Loucy (cell line): ENCODE measurements around the gene MBP.

ENCODE experiments used
- H2AFZ ChIP-seq: fragments of 200-600 bp; sonication (generic); 2 replicates; pipeline ENCODE4 v1.6.0; 2016; ENCODE audit warnings: antibody characterized with exemption, mild to moderate bottlenecking, low read length, moderate library complexity
- H3F3A ChIP-seq: fragments of 200-600 bp; 2 replicates; pipeline ENCODE4 v1.6.0; 2016; ENCODE audit warnings: antibody characterized with exemption, low read depth, mild to moderate bottlenecking
- H3K27me3 ChIP-seq: fragments of 200-600 bp; sonication (generic); 2 replicates; pipeline ENCODE4 v1.6.1; 2014; ENCODE audit warnings: low read length, mild to moderate bottlenecking; ENCODE audit not compliant: insufficient read depth, poor library complexity, severe bottlenecking
- H3K36me3 ChIP-seq: fragments of 200-600 bp; sonication (generic); 2 replicates; pipeline ENCODE4 v1.6.1; 2016; ENCODE audit warnings: low read length; ENCODE audit not compliant: insufficient read depth
- H3K4me1 ChIP-seq: fragments of 200-600 bp; sonication (generic); 2 replicates; pipeline ENCODE4 v1.5.1; 2014; ENCODE audit warnings: low read length, mild to moderate bottlenecking; ENCODE audit not compliant: insufficient read depth, poor library complexity, severe bottlenecking
- H3K4me2 ChIP-seq: fragments of 200-600 bp; sonication (generic); 2 replicates; pipeline ENCODE4 v1.6.0; 2014; ENCODE audit warnings: antibody characterized with exemption, low read length, low read depth, mild to moderate bottlenecking; ENCODE audit not compliant: poor library complexity, severe bottlenecking
- H3K4me3 ChIP-seq: fragments of 200-600 bp; sonication (generic); 2 replicates; pipeline ENCODE4 v1.5.1; 2014; ENCODE audit warnings: low read length, mild to moderate bottlenecking, mixed read lengths; ENCODE audit not compliant: poor library complexity, severe bottlenecking
- H3K79me2 ChIP-seq: fragments of 200-600 bp; sonication (generic); 2 replicates; pipeline ENCODE4 v1.6.1; 2014; ENCODE audit warnings: low read length; ENCODE audit not compliant: insufficient read depth
- H3K9ac ChIP-seq: fragments of 200-600 bp; sonication (generic); 2 replicates; pipeline ENCODE4 v1.6.0; 2014; ENCODE audit warnings: mild to moderate bottlenecking, low read depth, low read length, moderate library complexity; ENCODE audit not compliant: poor library complexity, severe bottlenecking
- H3K9me2 ChIP-seq: fragments of 200-600 bp; sonication (generic); replicated peaks from 2 replicates; pipeline ENCODE4 v1.6.1; 2016; ENCODE audit warnings: low read depth, low read length, mixed read lengths
- H3K9me3 ChIP-seq: fragments of 200-600 bp; sonication (generic); 2 replicates; pipeline ENCODE4 v1.6.1; 2014; ENCODE audit warnings: mild to moderate bottlenecking, antibody characterized with exemption, low read length, low read depth; ENCODE audit not compliant: insufficient read depth
- H4K20me1 ChIP-seq: fragments of 200-600 bp; sonication (generic); 2 replicates; pipeline ENCODE4 v1.6.0; 2014; ENCODE audit warnings: antibody characterized with exemption, low read length, mild to moderate bottlenecking; ENCODE audit not compliant: insufficient read depth, poor library complexity, severe bottlenecking
- CTCF ChIP-seq: fragments of 200-600 bp; sonication (generic); conservative IDR thresholded peaks from 2 replicates; pipeline ENCODE4 v1.5.1; 2014; ENCODE audit warnings: mild to moderate bottlenecking, antibody characterized with exemption, low read length
- EZH2phosphoT487 ChIP-seq: fragments of 200-600 bp; IDR thresholded peaks from 2 replicates; pipeline ENCODE4 v1.6.1; 2018; ENCODE audit warnings: antibody characterized with exemption, mild to moderate bottlenecking, moderate library complexity, borderline replicate concordance

Gene MBP

GRCh38 chr18:77012120-77012519 lies 120.5 kb downstream of the MBP start:
- H3K27me3 ChIP-seq, result no peaks in the 10 kb centered on the region
- no peak overlapping the region for H3K4me2 ChIP-seq
- no peak overlapping the region for H3K9ac ChIP-seq
- no peak overlapping the region for H2AFZ ChIP-seq
- TF ChIP-seq CTCF (no peak), EZH2phosphoT487 (no peak)
- H3K4me3 ChIP-seq, result no peak overlapping the region
- no peaks in the 10 kb centered on the region for H3K36me3 ChIP-seq
- H3K9me2 ChIP-seq, result no peaks in the 10 kb centered on the region
- H3K9me3 ChIP-seq, result no peaks in the 10 kb centered on the region
- no peaks in the 10 kb centered on the region for H4K20me1 ChIP-seq
- H3F3A ChIP-seq, result no peaks in the 10 kb centered on the region
- H3K79me2 ChIP-seq, result no peaks in the 10 kb centered on the region
- no peaks in the 10 kb centered on the region for H3K4me1 ChIP-seq

DNA sequence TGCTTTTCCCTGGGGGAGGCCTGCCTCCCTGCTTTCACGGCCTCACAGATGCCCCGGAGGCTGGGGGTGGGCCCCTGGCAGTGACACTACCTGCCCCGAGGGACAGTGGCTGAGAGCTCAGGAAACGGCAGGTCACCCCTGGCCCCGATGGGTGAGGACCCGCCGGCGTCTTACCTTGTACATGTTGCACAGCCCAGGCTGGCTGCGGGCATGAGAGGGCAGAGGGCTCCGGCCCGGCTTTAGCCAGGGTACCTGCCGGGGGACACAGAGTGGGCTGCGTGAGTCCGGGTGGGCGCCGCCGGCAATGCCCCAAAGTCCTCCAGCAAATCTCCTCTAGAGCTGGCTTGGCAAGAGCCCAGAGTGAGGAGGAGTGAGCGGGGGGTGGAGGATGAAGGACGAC lies 122.9 kb downstream of the MBP start:
- no peaks in the 10 kb centered on the region for H3K36me3 ChIP-seq
- H3F3A ChIP-seq, result no peaks in the 10 kb centered on the region

GRCh38 chr18:77008576-77009315 lies 123.8 kb downstream of the MBP start:
- Histone ChIP-seq H3K9me2 (no peaks in the 10 kb centered on the region), H2AFZ (no peak overlapping the region), H3F3A (no peaks in the 10 kb centered on the region), H3K9me3 (no peaks in the 10 kb centered on the region), H3K9ac (no peak overlapping the region), H3K4me1 (peaks cover 26% of the 10 kb centered on the region), H3K27me3 (no peaks in the 10 kb centered on the region), H3K4me2 (no peak overlapping the region), H3K4me3 (no peak overlapping the region), H3K36me3 (no peaks in the 10 kb centered on the region), H3K79me2 (no peaks in the 10 kb centered on the region), H4K20me1 (no peaks in the 10 kb centered on the region)
- TF ChIP-seq CTCF (no peak), EZH2phosphoT487 (no peak)

More for the DNA sequence above, 122.9 kb downstream of the MBP start:
- peaks cover 16% of the 10 kb centered on the region for H3K4me1 ChIP-seq
- no peaks in the 10 kb centered on the region for H3K79me2 ChIP-seq
- H3K9me3 ChIP-seq, result no peaks in the 10 kb centered on the region
- no peaks in the 10 kb centered on the region for H4K20me1 ChIP-seq
- no peak overlapping the region for H3K4me3 ChIP-seq
- TF ChIP-seq EZH2phosphoT487 (no peak), CTCF (no peak)
- H3K9ac ChIP-seq, result no peak overlapping the region
- no peak overlapping the region for H2AFZ ChIP-seq
- no peak overlapping the region for H3K4me2 ChIP-seq
- no peaks in the 10 kb centered on the region for H3K9me2 ChIP-seq
- H3K27me3 ChIP-seq, result no peaks in the 10 kb centered on the region
